GM23338 (cell line): ENCODE results near the gene CLPX. TPM values are rescaled to one million over a fixed set of nuclear protein-coding genes. Genes with fewer than 3 reads are reported as not detected.

Experiments
- ATAC-seq: fragments of 200-7000 bp; cut with Tn5 transposase; 3 replicates; pipeline ENCODE4 v1.9.1; 2020
- DNase-seq: peaks from one replicate; pipeline ENCODE4 v3.0.0-alpha.2; 2015; ENCODE audit warnings: low spot score
- H2AFZ ChIP-seq: fragments of 200-600 bp; sonication (generic); 2 replicates; pipeline ENCODE4 v1.8.0; 2016; ENCODE audit warnings: antibody characterized with exemption, mild to moderate bottlenecking, moderate library complexity
- H3F3A ChIP-seq: fragments of 200-600 bp; sonication (generic); replicated peaks from 2 replicates; pipeline ENCODE4 v1.8.0; 2017; ENCODE audit warnings: antibody characterized with exemption, mixed run types, low read depth
- H3K27ac ChIP-seq: fragments of 200-600 bp; sonication (generic); 2 replicates; pipeline ENCODE4 v1.6.1; 2016; ENCODE audit warnings: low read depth
- H3K27me3 ChIP-seq: fragments of 200-600 bp; sonication (generic); 2 replicates; pipeline ENCODE4 v1.8.0; 2016; ENCODE audit warnings: mild to moderate bottlenecking, mixed run types, moderate library complexity; ENCODE audit not compliant: insufficient read depth
- H3K36me3 ChIP-seq: fragments of 200-600 bp; sonication (generic); 2 replicates; pipeline ENCODE4 v1.8.0; 2016; ENCODE audit warnings: mild to moderate bottlenecking; ENCODE audit not compliant: insufficient read depth
- H3K4me1 ChIP-seq: fragments of 200-600 bp; sonication (generic); 2 replicates; pipeline ENCODE4 v1.8.0; 2016; ENCODE audit warnings: mild to moderate bottlenecking, moderate library complexity; ENCODE audit not compliant: insufficient read depth
- H3K4me2 ChIP-seq: fragments of 200-600 bp; sonication (generic); 2 replicates; pipeline ENCODE4 v1.7.1; 2017; ENCODE audit warnings: mixed run types
- H3K4me3 ChIP-seq: fragments of 200-600 bp; sonication (generic); 2 replicates; pipeline ENCODE4 v1.6.1; 2016; ENCODE audit warnings: mixed run types
- H3K79me2 ChIP-seq: fragments of 200-600 bp; sonication (generic); replicated peaks from 2 replicates; pipeline ENCODE4 v1.8.0; 2017; ENCODE audit warnings: mild to moderate bottlenecking; ENCODE audit not compliant: insufficient read depth
- H3K9me2 ChIP-seq: fragments of 200-600 bp; sonication (generic); 2 replicates; pipeline ENCODE4 v1.8.0; 2017; ENCODE audit not compliant: insufficient read depth
- H4K20me1 ChIP-seq: fragments of 200-600 bp; sonication (generic); replicated peaks from 2 replicates; pipeline ENCODE4 v1.8.0; 2017; ENCODE audit warnings: mild to moderate bottlenecking; ENCODE audit not compliant: insufficient read depth
- H3K27ac Mint-ChIP-seq: 2 replicates; pipeline ENCODE4 v1.8.0; 2020; ENCODE audit warnings: inconsistent platforms, mild to moderate bottlenecking, moderate library complexity, mixed read lengths
- H3K27me3 Mint-ChIP-seq: 3 replicates; pipeline ENCODE4 v1.8.0; 2022; ENCODE audit warnings: low read depth, mild to moderate bottlenecking, moderate library complexity, mixed read lengths, inconsistent platforms; ENCODE audit not compliant: insufficient read depth, poor library complexity
- H3K36me3 Mint-ChIP-seq: 3 replicates; pipeline ENCODE4 v1.8.0; 2021; ENCODE audit warnings: low read depth, mild to moderate bottlenecking, inconsistent platforms, moderate library complexity, mixed read lengths
- H3K4me1 Mint-ChIP-seq: 3 replicates; pipeline ENCODE4 v1.8.0; 2020; ENCODE audit warnings: mild to moderate bottlenecking, inconsistent platforms, mixed read lengths
- H3K4me3 Mint-ChIP-seq: 3 replicates; pipeline ENCODE4 v1.8.0; 2021; ENCODE audit warnings: moderate library complexity, mild to moderate bottlenecking, inconsistent platforms, mixed read lengths
- H3K9me3 Mint-ChIP-seq: 3 replicates; pipeline ENCODE4 v1.8.0; 2020; ENCODE audit warnings: moderate library complexity, mild to moderate bottlenecking, inconsistent platforms, mixed read lengths
- CREB1 ChIP-seq: fragments of 250-450 bp; sonication (Bioruptor Pico); IDR thresholded peaks from 2 replicates; pipeline ENCODE4 v1.5.0; 2020; ENCODE audit warnings: low read depth, mild to moderate bottlenecking, moderate library complexity
- EZH2 ChIP-seq: fragments of 200-600 bp; sonication (generic); IDR thresholded peaks from one replicate; pipeline ENCODE4 v1.8.0; 2017; ENCODE audit warnings: antibody characterized with exemption, mild to moderate bottlenecking, low read depth; ENCODE audit not compliant: unreplicated experiment
- EZH2phosphoT487 ChIP-seq: fragments of 200-600 bp; sonication (generic); IDR thresholded peaks from one replicate; pipeline ENCODE4 v1.8.1; 2018; ENCODE audit warnings: antibody characterized with exemption; ENCODE audit not compliant: unreplicated experiment
- JUNB ChIP-seq: IDR thresholded peaks from one replicate; pipeline ENCODE4 v1.6.1; 2016; ENCODE audit warnings: antibody characterized with exemption; ENCODE audit not compliant: unreplicated experiment
- NANOG ChIP-seq: IDR thresholded peaks from 2 replicates; pipeline ENCODE4 v1.6.1; 2016; ENCODE audit warnings: antibody characterized with exemption, borderline replicate concordance
- POLR2AphosphoS5 ChIP-seq: IDR thresholded peaks from 2 replicates; pipeline ENCODE4 v1.6.1; 2016; ENCODE audit warnings: antibody characterized with exemption, low read depth
- STAT1 ChIP-seq: IDR thresholded peaks from one replicate; pipeline ENCODE4 v1.6.1; 2016; ENCODE audit warnings: antibody characterized with exemption; ENCODE audit not compliant: unreplicated experiment
- ZNF114 ChIP-seq: fragments of 250-450 bp; sonication (Bioruptor Pico); IDR thresholded peaks from 2 replicates; pipeline ENCODE4 v1.5.0; 2020; ENCODE audit warnings: mild to moderate bottlenecking, moderate library complexity
- ZNF331 ChIP-seq: fragments of 250-450 bp; sonication (Bioruptor Pico); IDR thresholded peaks from 2 replicates; pipeline ENCODE4 v1.5.0; 2020; ENCODE audit warnings: low read depth, mild to moderate bottlenecking, moderate library complexity
- polyA plus RNA-seq: library from polyadenylated mRNA; unstranded; fragments of >200 nt; fragmentation: Nextera tagmentation; extraction: Ambion mirVana; gene quantifications from 2 replicates; pipeline ENCODE4 v1.2.1, GENCODE V29; 2016
- total RNA-seq: library from RNA; depleted of rRNA; stranded (reverse); fragments of >200 nt; shearing (Covaris generic); gene quantifications from 2 replicates; pipeline ENCODE4 v1.2.3, GENCODE V29; 2014
- TF ChIP-seq, protein P1 (sequence below): fragments of 250-450 bp; sonication (Bioruptor Pico); IDR thresholded peaks from 2 replicates; pipeline ENCODE4 v1.5.0; 2020; ENCODE audit warnings: mild to moderate bottlenecking, moderate library complexity
- TF ChIP-seq, protein P2 (sequence below): IDR thresholded peaks from 2 replicates; pipeline ENCODE4 v1.6.1; 2016; ENCODE audit warnings: antibody characterized with exemption
- TF ChIP-seq, protein P3 (sequence below), 2 experiments: fragments of 200-600 bp in 1 of 2; sonication (generic) in 1 of 2; conservative IDR thresholded peaks; 2 replicates each; pipeline versions ENCODE4 v1.5.1 to v1.6.1; 2016 to 2017; ENCODE audit warnings: antibody characterized with exemption in 2 of 2, low read depth in 2 of 2, mild to moderate bottlenecking in 2 of 2, moderate library complexity in 1 of 2
- TF ChIP-seq, protein P4 (sequence below): IDR thresholded peaks from one replicate; pipeline ENCODE4 v1.6.1; 2018; ENCODE audit warnings: antibody characterized with exemption; ENCODE audit not compliant: unreplicated experiment

CLPX gene
- total and polyA plus RNA-seq, 2 experiments from 2014 or later: 18.9 to 40.6 TPM

DNA sequence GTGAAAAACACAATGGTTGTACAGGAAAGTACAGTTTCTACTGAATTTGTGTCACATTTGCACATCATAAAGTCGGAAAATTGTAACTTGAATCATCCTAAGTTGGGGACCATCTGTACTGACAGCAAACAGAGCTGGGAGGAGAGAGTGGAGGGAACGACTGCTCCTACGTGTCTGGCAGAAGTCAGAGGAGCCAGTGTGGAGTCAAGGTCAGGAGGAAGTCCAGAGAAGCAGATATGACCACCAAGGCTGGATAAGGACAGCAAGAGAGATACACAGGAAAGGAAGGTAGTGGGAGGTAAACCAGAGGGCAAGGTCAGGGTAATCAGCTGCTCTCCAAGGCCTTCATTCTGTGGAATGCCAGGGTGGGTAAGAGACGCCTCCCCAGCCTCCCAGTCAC, 28.9 kb upstream of the CLPX start:
- no peaks in the 10 kb centered on the region for H3K36me3 ChIP-seq
- H3K4me1 ChIP-seq: no peaks in the 10 kb centered on the region
- TF ChIP-seq POLR2AphosphoS5 (no peak), JUNB (no peak), STAT1 (no peak), NANOG (no peak), ZNF331 (CRISPR knock-in tag) (no peak), EZH2phosphoT487 (no peak), ZNF114 (CRISPR knock-in tag) (no peak), EZH2 (no peak), CREB1 (CRISPR knock-in tag) (no peak)
- TF ChIP-seq, protein P1, sequence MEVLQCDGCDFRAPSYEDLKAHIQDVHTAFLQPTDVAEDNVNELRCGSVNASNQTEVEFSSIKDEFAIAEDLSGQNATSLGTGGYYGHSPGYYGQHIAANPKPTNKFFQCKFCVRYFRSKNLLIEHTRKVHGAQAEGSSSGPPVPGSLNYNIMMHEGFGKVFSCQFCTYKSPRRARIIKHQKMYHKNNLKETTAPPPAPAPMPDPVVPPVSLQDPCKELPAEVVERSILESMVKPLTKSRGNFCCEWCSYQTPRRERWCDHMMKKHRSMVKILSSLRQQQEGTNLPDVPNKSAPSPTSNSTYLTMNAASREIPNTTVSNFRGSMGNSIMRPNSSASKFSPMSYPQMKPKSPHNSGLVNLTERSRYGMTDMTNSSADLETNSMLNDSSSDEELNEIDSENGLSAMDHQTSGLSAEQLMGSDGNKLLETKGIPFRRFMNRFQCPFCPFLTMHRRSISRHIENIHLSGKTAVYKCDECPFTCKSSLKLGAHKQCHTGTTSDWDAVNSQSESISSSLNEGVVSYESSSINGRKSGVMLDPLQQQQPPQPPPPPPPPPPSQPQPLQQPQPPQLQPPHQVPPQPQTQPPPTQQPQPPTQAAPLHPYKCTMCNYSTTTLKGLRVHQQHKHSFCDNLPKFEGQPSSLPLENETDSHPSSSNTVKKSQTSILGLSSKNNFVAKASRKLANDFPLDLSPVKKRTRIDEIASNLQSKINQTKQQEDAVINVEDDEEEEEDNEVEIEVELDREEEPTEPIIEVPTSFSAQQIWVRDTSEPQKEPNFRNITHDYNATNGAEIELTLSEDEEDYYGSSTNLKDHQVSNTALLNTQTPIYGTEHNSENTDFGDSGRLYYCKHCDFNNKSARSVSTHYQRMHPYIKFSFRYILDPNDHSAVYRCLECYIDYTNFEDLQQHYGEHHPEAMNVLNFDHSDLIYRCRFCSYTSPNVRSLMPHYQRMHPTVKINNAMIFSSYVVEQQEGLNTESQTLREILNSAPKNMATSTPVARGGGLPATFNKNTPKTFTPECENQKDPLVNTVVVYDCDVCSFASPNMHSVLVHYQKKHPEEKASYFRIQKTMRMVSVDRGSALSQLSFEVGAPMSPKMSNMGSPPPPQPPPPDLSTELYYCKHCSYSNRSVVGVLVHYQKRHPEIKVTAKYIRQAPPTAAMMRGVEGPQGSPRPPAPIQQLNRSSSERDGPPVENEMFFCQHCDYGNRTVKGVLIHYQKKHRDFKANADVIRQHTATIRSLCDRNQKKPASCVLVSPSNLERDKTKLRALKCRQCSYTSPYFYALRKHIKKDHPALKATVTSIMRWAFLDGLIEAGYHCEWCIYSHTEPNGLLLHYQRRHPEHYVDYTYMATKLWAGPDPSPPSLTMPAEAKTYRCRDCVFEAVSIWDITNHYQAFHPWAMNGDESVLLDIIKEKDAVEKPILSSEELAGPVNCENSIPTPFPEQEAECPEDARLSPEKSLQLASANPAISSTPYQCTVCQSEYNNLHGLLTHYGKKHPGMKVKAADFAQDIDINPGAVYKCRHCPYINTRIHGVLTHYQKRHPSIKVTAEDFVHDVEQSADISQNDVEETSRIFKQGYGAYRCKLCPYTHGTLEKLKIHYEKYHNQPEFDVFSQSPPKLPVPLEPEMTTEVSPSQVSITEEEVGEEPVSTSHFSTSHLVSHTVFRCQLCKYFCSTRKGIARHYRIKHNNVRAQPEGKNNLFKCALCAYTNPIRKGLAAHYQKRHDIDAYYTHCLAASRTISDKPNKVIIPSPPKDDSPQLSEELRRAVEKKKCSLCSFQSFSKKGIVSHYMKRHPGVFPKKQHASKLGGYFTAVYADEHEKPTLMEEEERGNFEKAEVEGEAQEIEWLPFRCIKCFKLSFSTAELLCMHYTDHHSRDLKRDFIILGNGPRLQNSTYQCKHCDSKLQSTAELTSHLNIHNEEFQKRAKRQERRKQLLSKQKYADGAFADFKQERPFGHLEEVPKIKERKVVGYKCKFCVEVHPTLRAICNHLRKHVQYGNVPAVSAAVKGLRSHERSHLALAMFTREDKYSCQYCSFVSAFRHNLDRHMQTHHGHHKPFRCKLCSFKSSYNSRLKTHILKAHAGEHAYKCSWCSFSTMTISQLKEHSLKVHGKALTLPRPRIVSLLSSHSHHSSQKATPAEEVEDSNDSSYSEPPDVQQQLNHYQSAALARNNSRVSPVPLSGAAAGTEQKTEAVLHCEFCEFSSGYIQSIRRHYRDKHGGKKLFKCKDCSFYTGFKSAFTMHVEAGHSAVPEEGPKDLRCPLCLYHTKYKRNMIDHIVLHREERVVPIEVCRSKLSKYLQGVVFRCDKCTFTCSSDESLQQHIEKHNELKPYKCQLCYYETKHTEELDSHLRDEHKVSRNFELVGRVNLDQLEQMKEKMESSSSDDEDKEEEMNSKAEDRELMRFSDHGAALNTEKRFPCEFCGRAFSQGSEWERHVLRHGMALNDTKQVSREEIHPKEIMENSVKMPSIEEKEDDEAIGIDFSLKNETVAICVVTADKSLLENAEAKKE: no peak
- TF ChIP-seq, protein P2, sequence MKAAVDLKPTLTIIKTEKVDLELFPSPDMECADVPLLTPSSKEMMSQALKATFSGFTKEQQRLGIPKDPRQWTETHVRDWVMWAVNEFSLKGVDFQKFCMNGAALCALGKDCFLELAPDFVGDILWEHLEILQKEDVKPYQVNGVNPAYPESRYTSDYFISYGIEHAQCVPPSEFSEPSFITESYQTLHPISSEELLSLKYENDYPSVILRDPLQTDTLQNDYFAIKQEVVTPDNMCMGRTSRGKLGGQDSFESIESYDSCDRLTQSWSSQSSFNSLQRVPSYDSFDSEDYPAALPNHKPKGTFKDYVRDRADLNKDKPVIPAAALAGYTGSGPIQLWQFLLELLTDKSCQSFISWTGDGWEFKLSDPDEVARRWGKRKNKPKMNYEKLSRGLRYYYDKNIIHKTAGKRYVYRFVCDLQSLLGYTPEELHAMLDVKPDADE: no peak
- TF ChIP-seq, protein P3, sequence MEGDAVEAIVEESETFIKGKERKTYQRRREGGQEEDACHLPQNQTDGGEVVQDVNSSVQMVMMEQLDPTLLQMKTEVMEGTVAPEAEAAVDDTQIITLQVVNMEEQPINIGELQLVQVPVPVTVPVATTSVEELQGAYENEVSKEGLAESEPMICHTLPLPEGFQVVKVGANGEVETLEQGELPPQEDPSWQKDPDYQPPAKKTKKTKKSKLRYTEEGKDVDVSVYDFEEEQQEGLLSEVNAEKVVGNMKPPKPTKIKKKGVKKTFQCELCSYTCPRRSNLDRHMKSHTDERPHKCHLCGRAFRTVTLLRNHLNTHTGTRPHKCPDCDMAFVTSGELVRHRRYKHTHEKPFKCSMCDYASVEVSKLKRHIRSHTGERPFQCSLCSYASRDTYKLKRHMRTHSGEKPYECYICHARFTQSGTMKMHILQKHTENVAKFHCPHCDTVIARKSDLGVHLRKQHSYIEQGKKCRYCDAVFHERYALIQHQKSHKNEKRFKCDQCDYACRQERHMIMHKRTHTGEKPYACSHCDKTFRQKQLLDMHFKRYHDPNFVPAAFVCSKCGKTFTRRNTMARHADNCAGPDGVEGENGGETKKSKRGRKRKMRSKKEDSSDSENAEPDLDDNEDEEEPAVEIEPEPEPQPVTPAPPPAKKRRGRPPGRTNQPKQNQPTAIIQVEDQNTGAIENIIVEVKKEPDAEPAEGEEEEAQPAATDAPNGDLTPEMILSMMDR (conservative IDR thresholded peaks at IDR 0.05; ENCODE audit: low read depth in 2 of 2): no peak
- TF ChIP-seq, protein P4, sequence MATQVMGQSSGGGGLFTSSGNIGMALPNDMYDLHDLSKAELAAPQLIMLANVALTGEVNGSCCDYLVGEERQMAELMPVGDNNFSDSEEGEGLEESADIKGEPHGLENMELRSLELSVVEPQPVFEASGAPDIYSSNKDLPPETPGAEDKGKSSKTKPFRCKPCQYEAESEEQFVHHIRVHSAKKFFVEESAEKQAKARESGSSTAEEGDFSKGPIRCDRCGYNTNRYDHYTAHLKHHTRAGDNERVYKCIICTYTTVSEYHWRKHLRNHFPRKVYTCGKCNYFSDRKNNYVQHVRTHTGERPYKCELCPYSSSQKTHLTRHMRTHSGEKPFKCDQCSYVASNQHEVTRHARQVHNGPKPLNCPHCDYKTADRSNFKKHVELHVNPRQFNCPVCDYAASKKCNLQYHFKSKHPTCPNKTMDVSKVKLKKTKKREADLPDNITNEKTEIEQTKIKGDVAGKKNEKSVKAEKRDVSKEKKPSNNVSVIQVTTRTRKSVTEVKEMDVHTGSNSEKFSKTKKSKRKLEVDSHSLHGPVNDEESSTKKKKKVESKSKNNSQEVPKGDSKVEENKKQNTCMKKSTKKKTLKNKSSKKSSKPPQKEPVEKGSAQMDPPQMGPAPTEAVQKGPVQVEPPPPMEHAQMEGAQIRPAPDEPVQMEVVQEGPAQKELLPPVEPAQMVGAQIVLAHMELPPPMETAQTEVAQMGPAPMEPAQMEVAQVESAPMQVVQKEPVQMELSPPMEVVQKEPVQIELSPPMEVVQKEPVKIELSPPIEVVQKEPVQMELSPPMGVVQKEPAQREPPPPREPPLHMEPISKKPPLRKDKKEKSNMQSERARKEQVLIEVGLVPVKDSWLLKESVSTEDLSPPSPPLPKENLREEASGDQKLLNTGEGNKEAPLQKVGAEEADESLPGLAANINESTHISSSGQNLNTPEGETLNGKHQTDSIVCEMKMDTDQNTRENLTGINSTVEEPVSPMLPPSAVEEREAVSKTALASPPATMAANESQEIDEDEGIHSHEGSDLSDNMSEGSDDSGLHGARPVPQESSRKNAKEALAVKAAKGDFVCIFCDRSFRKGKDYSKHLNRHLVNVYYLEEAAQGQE: no peak
- H3K4me2 ChIP-seq: no peak overlapping the region
- H3K9me2 ChIP-seq: peaks cover under 1% of the 10 kb centered on the region; the same call in 1 of the 2 replicates
- no peaks in the 10 kb centered on the region for H3F3A ChIP-seq
- no peak overlapping the region for H3K27ac ChIP-seq
- no peaks in the 10 kb centered on the region for H3K79me2 ChIP-seq
- Mint-ChIP-seq H3K4me1 (peaks cover 12% of the 10 kb centered on the region), H3K27me3 (peaks cover 5% of the 10 kb centered on the region), H3K9me3 (no peaks in the 10 kb centered on the region), H3K27ac (no peak overlapping the region), H3K4me3 (no peak overlapping the region), H3K36me3 (no peaks in the 10 kb centered on the region; the same call in 2 of the 3 replicates)
- DNase-seq: no peak
- H4K20me1 ChIP-seq: no peaks in the 10 kb centered on the region
- no peak for ATAC-seq
- no peak overlapping the region for H2AFZ ChIP-seq
- no peaks in the 10 kb centered on the region for H3K27me3 ChIP-seq
- no peak overlapping the region for H3K4me3 ChIP-seq
